Subcutaneous adipose tissue (tissue), 4 donors: ENCODE data around the gene RRAS2. TPM values are rescaled to one million over a fixed set of nuclear protein-coding genes. Genes with fewer than 3 reads are reported as not detected.

Experiments used
- total RNA-seq, 4 donors: library from RNA; depleted of rRNA; stranded (reverse); fragments of >200 nt; gene quantifications; one replicate each; pipeline ENCODE4 v1.1.0, GENCODE V29; 2016
- TF ChIP-seq, protein P1 (sequence below): fragments of 450-650 bp; IDR thresholded peaks from one replicate; pipeline ENCODE4 v1.5.1; 2016; ENCODE audit warnings: low read depth, mild to moderate bottlenecking, control low read depth, antibody characterized with exemption, moderate library complexity

Gene RRAS2
- total RNA-seq, 4 donors from 2014 or later: 56.9 to 95.4 (median 64.6) TPM

DNA sequence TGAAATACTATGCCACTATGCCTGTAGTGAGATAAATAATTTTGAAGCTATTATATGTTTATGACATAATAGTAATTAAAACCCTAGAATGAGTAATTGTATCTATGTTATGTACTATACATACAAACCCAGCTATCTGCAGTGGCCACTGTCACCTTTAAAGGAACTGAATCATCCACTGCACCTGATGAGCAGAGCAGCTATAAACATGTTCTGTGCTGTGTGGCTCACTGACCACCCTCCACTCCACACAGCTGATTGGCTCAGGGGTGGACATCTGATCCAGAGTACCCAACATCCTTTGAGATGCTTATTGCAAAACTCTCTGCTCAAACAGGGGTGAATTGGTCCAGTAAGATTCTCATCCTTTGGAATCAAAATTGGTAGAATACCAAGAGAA is 19.2 kb upstream of the RRAS2 start:
- TF ChIP-seq, protein P1, sequence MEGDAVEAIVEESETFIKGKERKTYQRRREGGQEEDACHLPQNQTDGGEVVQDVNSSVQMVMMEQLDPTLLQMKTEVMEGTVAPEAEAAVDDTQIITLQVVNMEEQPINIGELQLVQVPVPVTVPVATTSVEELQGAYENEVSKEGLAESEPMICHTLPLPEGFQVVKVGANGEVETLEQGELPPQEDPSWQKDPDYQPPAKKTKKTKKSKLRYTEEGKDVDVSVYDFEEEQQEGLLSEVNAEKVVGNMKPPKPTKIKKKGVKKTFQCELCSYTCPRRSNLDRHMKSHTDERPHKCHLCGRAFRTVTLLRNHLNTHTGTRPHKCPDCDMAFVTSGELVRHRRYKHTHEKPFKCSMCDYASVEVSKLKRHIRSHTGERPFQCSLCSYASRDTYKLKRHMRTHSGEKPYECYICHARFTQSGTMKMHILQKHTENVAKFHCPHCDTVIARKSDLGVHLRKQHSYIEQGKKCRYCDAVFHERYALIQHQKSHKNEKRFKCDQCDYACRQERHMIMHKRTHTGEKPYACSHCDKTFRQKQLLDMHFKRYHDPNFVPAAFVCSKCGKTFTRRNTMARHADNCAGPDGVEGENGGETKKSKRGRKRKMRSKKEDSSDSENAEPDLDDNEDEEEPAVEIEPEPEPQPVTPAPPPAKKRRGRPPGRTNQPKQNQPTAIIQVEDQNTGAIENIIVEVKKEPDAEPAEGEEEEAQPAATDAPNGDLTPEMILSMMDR: no peak

DNA sequence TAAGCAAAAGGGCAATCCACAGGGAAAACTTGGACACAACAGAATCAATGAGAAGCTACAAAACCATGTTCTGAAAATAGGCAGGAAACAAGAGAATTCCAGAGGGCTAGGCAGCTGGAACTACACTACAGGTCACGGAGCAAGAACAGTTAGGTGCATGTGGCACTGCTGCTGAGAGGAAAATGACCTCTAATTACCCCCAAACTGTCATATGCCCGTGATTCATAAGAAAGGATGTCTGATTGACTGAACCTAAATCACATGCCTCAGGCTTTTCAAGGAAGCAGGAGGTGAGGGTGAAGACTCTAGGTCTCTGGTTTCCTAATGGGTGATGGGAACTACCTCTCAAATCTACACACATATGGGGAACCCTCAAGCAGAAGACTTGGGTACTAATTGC is 17.9 kb upstream of the RRAS2 start:
- TF ChIP-seq, protein P1: no peak

DNA sequence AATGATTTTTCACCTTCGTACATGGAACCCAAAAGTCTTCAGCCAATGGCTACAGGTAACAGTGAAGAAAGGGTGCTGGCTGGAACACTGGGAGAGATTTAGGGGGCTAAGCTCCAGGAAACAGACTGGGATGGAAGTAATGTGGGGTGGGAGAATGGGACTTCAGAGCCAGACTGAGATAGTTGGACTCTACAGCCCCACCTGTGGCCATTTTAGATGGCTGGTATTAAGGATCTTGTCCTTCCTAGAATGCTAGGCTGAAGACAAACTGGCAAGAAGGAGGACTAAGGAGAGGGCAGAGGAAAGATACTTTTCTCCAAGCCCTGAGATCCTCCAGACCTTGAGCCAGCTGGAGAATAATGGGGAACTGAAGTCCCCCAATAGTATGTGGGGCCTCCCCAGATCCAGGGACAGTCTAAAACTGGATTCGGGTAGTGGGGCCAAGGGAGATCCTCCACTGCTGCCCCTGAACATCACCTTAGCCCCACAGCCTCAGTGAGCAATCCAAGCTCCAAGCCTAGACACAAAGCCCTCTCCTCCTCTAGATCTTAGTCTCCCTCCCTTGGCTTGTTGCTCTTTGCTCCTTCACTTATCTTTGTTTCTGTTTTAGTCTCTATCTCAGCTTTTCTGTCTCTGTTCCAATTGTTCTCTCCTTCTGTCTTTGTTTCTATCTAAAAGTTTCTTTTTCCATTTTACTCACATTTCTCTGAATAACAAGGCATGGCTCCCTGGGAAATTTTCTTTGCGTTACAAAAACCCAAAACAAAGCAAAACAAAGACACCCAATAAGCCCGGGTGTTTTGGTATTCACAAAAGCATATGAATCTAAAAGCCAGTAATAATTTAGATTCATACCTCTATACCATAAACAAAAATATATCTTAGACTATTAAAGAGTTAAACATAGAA is 16.2 kb upstream of the RRAS2 start:
- TF ChIP-seq, protein P1: no peak

DNA sequence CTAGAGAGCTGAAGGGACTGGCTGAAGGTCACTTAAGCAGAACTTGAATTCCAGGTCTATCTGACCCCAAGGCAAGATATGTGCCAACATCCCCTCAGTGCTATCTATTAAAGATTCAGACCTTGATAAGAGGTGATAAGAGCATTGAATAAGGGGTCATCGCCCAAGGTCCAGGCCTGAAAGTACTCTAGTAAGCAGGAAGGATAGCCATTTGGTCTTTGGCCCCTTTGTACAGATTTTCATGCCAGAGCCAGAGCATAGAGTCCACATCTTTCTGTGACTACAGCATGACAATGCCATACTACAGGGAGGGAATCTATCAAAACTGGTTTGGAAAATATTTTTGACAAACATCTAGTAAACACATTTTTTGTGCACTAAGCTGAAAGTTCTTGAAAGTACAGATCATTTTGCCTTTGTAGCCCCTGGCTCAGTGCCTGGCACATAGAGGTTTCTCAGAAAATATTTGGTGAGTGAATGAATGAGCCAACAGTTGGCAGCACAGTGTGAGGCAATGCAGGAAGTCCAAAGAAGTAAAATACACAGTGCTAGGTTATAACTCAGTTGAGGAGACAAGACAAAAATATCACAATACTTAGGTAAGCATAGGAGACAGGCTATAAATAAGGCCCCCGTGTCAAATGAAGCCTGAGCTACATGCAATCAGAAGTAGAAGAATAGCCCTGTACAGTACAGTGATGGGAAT is 15.1 kb upstream of the RRAS2 start:
- TF ChIP-seq, protein P1: no peak

DNA sequence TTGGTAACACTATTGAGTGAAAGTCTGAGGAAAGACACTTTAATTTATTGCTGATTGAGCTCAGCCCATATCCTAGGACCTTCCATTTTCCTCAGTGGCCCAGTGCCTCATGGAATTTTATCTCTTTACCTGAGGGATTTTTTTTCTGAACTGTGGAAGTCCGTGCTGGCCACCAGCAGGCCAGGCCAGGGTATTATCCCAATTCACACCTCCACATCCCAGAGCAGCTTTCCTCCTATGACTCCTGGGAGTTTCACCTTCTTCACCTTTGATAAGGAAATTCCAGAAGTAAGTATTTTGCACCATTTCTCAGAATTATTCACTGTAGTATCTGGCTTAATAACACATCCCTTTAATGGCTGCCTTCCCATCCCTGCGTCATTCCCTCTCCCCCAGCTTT is 13.0 kb upstream of the RRAS2 start:
- TF ChIP-seq, protein P1: no peak

DNA sequence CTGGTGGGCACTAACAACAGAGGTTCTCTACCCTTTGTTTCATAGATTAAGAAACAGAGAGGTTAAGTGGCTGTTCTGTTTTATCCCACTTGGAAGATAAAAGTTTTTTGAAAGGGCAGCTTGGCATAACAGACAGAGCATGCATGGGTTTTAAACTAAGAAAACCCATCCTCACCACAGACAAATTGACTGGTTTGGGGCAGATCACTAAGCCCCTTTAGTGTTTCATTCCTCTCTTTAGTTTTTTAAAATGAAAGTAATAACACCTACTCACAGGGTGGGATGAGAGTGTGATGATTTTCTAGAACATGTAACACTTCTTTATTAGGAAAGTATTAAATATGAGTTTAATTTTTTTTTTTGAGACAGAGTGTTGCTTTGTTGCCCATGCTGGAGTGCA is 12.3 kb upstream of the RRAS2 start:
- TF ChIP-seq, protein P1: no peak

DNA sequence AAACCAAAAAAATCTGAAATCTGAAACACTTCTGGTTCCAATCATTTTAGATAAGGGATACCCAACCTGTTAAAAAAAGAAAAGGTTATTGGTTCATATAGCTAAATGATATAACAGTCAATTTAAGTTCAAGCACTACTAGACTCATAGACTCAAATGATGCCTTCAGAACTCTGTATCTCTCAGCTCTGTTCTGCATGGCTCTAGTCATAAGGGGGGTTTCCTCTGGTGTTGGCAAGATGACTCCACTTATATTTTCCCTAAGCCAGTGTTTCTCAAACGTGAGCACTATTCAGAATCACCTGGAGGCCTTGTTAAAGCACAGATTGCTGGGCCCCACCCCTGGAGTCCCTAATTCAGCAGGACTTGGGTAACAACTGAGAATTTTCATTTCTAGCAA is 11.5 kb upstream of the RRAS2 start:
- TF ChIP-seq, protein P1: no peak
